GM12865 (cell line): ENCODE data around the gene JMJD1C.
A peak's percentile ranks its signal among the peaks of the same experiment; 100 is the strongest.

Experiments used
- DNase-seq: peaks from one replicate; pipeline ENCODE4 v3.0.0; 2010; ENCODE audit warnings: low read depth
- H3K4me3 ChIP-seq: 2 replicates; pipeline ENCODE4 v1.5.1; 2011; ENCODE audit warnings: mild to moderate bottlenecking, low read depth, low read length, control low read depth
- TF ChIP-seq, protein P1 (sequence below): IDR thresholded peaks from 2 replicates; pipeline ENCODE4 v1.5.1; 2011; ENCODE audit warnings: low read length, control low read depth, low read depth, inconsistent platforms; ENCODE audit not compliant: insufficient read depth; ENCODE audit errors: missing control alignments

The JMJD1C gene

DNA sequence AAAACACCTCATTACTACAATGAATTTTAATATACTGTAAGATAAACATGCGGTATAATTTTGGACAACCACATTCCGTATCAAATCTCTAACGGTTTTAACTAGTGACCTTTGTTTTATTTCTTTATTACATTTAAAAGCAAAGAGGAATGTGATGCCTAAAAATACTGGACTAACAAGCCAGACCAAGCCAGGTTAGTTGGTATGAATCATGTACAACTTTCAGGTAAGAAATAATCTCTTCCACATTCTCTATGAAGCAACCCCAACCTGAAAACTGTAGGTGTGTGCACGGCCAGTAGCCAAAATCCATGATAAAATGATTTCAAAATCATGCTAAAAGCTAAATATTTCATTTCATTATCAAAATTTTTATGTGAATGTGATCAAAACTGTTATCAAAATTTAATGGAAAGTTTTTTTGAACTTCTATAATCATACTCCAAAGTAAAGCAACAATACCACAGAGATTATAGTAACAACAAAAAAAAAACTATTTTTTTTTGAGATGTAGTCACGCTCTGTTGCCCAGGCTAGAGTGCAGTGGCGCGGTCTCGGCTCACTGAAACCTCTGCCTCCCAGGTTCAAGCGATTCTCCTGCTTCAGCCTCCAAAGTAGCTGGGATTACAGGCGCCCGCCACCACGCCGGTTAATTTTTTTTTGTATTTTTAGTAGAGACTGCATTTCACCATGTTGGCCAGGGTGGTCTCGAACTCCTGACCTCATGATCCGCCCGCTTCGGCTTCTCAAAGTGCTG is 205.5 kb downstream of the JMJD1C start:
- no peak for DNase-seq
- H3K4me3 ChIP-seq = peak overlapping the region; percentile 49
- TF ChIP-seq, protein P1, sequence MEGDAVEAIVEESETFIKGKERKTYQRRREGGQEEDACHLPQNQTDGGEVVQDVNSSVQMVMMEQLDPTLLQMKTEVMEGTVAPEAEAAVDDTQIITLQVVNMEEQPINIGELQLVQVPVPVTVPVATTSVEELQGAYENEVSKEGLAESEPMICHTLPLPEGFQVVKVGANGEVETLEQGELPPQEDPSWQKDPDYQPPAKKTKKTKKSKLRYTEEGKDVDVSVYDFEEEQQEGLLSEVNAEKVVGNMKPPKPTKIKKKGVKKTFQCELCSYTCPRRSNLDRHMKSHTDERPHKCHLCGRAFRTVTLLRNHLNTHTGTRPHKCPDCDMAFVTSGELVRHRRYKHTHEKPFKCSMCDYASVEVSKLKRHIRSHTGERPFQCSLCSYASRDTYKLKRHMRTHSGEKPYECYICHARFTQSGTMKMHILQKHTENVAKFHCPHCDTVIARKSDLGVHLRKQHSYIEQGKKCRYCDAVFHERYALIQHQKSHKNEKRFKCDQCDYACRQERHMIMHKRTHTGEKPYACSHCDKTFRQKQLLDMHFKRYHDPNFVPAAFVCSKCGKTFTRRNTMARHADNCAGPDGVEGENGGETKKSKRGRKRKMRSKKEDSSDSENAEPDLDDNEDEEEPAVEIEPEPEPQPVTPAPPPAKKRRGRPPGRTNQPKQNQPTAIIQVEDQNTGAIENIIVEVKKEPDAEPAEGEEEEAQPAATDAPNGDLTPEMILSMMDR = no peak

DNA sequence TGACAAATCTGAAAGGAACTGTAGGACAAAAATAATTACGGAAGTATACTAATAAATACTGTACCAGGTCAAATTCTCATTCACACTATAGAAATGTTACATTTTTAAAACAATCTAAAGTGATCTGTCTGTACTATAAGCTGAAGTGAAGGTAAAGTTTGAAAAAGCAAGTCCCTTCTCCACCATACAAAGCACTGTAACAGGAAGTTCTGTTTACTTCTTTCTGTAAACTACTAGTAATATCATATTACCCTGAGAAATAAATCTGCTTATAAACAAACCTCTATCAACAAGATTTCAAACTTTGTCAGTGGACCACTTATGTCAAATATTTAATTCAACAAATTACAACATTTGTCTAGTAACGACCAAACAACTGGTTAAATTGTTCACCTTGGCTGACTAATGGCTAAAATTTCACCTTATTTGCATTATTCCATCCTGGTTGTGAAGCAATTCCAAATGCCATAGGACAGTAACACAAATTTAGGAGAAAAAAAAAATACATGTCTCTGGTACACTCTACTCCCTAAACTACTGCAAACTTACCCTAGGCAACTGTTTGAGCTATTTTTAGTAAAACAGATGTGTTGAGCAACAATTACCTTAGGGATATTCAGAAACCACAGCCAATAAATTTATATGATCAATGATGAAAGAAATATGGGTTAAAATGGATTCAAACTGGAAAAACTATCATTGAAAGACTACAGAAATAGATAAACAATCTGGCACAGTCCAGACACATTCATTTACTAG is 206.7 kb downstream of the JMJD1C start:
- H3K4me3 ChIP-seq = peak overlapping the region; percentile 44
- no peak for DNase-seq
- TF ChIP-seq, protein P1 = no peak

- DNase-seq = no peak
- H3K4me3 ChIP-seq = no peak overlapping the region
- TF ChIP-seq, protein P1 = no peak
Measured at GRCh38 chr10:63257778-63258177, 208.0 kb downstream of the JMJD1C start.

DNA sequence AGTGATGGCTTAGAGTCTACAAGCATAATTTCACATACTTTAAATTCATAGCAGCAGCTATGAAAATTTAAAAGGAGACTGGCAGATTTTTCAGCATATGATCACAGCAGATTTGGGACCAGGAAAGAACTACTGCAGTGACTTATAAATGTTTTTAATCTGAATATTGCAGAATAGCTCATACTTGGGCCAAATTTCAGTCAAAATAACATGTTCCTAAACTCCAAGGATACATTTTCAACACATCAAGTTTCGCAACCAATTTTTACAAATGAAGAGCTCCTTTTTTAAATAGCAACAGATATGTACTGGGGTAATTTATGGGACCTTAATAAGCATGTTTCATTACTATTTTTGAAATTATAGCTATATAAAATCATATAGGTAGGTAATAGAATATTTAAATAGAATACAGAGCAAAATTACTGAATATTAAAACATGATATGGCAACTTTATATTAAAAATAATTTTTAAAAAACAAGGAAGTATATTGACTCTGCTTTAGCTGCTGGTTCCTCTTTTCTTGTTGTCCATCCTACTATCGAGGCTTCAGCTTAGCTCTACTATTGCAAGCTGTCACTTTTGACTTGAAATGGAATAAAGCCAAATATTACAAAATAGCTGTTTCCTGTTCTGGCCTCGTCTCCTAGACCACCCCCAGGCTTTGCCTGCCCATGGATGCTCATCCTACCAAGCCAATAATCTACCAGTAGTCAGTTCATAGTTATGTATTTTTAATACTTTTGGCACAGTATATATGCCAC is 209.6 kb downstream of the JMJD1C start:
- no peak overlapping the region for H3K4me3 ChIP-seq

DNA sequence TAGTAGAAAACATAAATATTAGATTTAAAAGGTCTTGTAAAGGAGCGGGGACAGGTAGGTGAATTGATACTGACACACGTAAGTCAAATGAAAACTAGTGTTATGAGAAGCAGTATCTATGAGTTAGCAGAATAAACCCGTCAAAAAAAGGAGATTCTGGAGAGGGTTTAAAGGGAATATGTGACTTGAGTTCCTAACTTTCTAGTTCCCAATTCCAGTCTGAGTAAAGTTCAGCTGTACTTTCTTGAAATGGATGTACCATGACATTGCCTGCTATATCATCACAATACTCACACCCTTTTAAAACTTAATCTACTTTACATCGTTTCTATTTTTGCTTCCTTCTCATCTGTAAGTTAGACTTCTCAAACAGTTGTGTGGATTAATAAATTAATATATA is 210.5 kb downstream of the JMJD1C start:
- H3K4me3 ChIP-seq = no peak overlapping the region
- TF ChIP-seq, protein P1 = no peak
- no peak for DNase-seq

More for the DNA sequence above, 209.6 kb downstream of the JMJD1C start:
- no peak for DNase-seq
- TF ChIP-seq, protein P1 = no peak

DNA sequence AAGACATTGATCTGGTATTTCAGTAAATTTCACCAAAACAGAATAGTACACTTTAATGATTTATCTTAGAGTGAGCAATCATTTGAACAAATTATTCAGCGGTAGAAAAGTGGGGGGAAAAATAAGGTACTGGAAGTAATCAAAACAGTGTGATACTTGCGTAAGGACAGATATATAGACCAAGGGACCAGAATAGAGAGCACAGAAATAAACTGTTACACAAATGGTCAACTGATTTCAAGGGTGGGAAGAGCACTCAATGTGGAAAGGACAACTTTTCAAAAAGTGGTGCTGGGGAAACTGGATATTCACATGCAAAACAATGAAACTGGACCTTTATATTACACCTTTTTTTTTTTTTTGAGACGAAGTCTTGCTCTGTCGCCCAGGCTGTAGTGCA is 212.7 kb downstream of the JMJD1C start:
- TF ChIP-seq, protein P1 = no peak
- H3K4me3 ChIP-seq = no peak overlapping the region
- no peak for DNase-seq
